Activated CD4-positive, alpha-beta memory T cell treated with anti-CD3 and anti-CD28 coated beads, Interleukin-2, amount 10 ng/mL, durations not matched to agents 7 days and 5 days (primary cell): ENCODE measurements around the gene DUSP16. TPM values are rescaled to one million over a fixed set of nuclear protein-coding genes. Genes with fewer than 3 reads are reported as not detected.
A peak's percentile ranks its signal among the peaks of the same experiment; 100 is the strongest.

Experiments used
- CTCF ChIA-PET: fragments of 350-600 bp; sonication (Branson Sonifier 250); formaldehyde crosslinking; loops from one replicate; lab custom pipeline; 2021; ENCODE audit warnings: antibody characterized with exemption, inconsistent platforms; lab: Charles Lee
- POLR2A ChIA-PET: fragments of 350-600 bp; sonication (Branson Sonifier 250); formaldehyde crosslinking; loops from one replicate; lab custom pipeline; 2021; ENCODE audit warnings: antibody characterized with exemption; lab: Charles Lee
- DNase-seq: peaks from one replicate; pipeline ENCODE4 v3.0.0-alpha.2; 2020
- H3K27ac Mint-ChIP-seq: one replicate; pipeline ENCODE4 v1.8.0; 2021; ENCODE audit warnings: mild to moderate bottlenecking, mixed read lengths
- H3K27me3 Mint-ChIP-seq: one replicate; pipeline ENCODE4 v1.8.0; 2021; ENCODE audit warnings: mixed read lengths
- H3K36me3 Mint-ChIP-seq: one replicate; pipeline ENCODE4 v1.8.0; 2021; ENCODE audit warnings: low read depth, mixed read lengths
- H3K4me1 Mint-ChIP-seq: one replicate; pipeline ENCODE4 v1.8.0; 2021; ENCODE audit warnings: mixed read lengths
- H3K4me3 Mint-ChIP-seq: one replicate; pipeline ENCODE4 v1.8.0; 2021; ENCODE audit warnings: mild to moderate bottlenecking, mixed read lengths
- H3K9me3 Mint-ChIP-seq: one replicate; pipeline ENCODE4 v1.8.0; 2021; ENCODE audit warnings: mixed read lengths
- total RNA-seq, 2 experiments: library from RNA; stranded (reverse); gene quantifications; one replicate each; pipeline ENCODE4 v1.2.3, GENCODE V29; 2021

DUSP16 gene
- total RNA-seq, 2 experiments from 2014 or later = 77.3 to 85.2 TPM

DNA sequence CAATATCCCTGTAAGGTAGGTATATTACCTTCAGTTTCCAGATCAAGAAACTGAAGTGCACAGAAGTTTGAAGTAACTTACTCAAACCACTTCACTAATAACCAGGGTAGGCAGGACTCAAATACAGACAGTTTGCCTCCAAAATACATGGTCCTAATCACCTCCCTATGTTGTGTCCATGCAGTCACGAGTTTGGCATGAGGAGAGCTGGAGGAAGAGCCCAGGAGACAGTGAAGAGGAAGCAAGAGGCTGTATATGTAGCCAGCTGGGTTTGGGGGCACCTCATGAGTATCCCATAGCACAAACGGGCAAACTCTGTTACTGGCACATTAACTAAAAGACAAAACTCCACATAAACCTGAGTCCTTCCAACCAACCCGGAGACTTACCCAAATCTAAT lies 79.2 kb downstream of the DUSP16 start:
- H3K4me1 Mint-ChIP-seq = peaks cover 81% of the 10 kb centered on the region
- H3K36me3 Mint-ChIP-seq = peaks cover 79% of the 10 kb centered on the region

DNA sequence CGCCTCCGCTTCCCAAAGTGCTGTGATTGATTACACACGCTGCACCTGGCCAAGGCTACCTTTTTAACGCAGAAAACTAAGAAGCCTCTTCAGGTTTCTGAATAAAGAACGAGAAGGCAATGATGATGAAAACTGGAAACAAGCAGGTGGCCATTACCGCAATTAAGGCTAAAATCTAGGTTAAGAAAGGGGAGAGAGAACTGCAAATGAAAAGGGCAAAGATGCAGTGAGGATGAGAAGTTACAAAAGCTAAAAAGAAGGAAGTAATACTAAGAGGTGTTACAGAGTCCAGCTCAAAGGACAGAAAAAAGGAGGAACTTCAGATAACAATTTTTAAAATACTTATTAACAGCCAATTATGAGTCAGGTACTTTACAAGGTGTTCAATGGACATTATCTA lies 79.7 kb downstream of the DUSP16 start:
- Mint-ChIP-seq H3K36me3 (peaks cover 77% of the 10 kb centered on the region), H3K27me3 (no peaks in the 10 kb centered on the region), H3K4me3 (peak overlapping the region; percentile 78), H3K27ac (peak overlapping the region; percentile 94), H3K4me1 (peaks cover 78% of the 10 kb centered on the region), H3K9me3 (no peaks in the 10 kb centered on the region)
- CTCF ChIA-PET = interaction anchor here (0.7 to 2.6 kb wide), 9 partner anchors 8 to 254 kb away, joined by 3 to 14 read pairs (median 8); partner anchors contain the start of gene DUSP16
- no peak for DNase-seq
- POLR2A ChIA-PET = interaction anchor here (0.6 to 22.6 kb wide), 20 partner anchors 8 to 473 kb away, joined by 3 to 580 read pairs (median 32); partner anchors contain the start of genes BORCS5, CDKN1B, CREBL2 and DUSP16

More for the DNA sequence above, 79.2 kb downstream of the DUSP16 start:
- Mint-ChIP-seq H3K27me3 (no peaks in the 10 kb centered on the region), H3K27ac (peak overlapping the region; percentile 94), H3K9me3 (no peaks in the 10 kb centered on the region), H3K4me3 (peak overlapping the region; percentile 78)
- DNase-seq = no peak
- CTCF ChIA-PET = interaction anchor here (0.7 to 2.6 kb wide), 7 partner anchors 9 to 254 kb away, joined by 3 to 14 read pairs (median 7); partner anchors contain the start of gene DUSP16
- POLR2A ChIA-PET = interaction anchor here (1.3 to 22.6 kb wide), 18 partner anchors 8 to 253 kb away, joined by 3 to 580 read pairs (median 34); partner anchors contain the start of genes BORCS5, CDKN1B, CREBL2 and DUSP16

DNA sequence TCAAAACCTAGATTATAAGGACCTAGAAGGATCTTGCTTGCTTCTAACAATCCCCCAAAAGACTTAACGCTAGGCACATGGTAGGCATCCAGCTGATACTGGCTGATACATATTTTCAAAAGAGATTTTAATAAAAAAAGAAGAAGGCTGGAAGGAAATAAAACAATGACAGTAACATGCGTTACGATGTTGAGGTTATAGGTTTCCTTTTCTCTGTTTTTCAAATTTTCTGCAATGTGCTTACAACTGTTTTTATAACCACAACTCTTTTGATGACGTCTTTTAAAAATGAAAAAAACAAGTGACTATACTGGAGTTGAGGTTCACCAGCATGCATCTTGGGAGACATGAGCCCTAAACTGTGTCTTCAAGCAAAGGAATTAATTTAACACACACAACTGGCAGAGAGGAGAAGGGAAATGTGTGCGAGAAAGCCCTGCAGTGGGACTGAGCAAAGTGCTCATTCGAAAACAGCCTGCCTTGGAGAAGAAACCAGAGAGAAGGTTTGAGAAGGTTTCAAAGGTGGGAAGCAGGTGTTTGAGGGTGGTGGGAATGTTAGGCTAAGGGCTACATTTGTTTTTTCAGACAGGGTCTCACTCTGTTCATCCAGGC lies 80.4 kb downstream of the DUSP16 start:
- Mint-ChIP-seq H3K27me3 (no peaks in the 10 kb centered on the region), H3K4me3 (peak overlapping the region; percentile 78), H3K9me3 (no peaks in the 10 kb centered on the region), H3K36me3 (peaks cover 78% of the 10 kb centered on the region), H3K27ac (peak overlapping the region; percentile 94), H3K4me1 (peaks cover 77% of the 10 kb centered on the region)
- ChIA-PET CTCF (interaction anchor here (0.7 to 2.6 kb wide), 12 partner anchors 8 to 255 kb away, joined by 3 to 14 read pairs (median 6); partner anchors contain the start of gene DUSP16), POLR2A (interaction anchor here (0.6 to 22.6 kb wide), 31 partner anchors 7 to 832 kb away, joined by 3 to 580 read pairs (median 8); partner anchors contain the start of genes BORCS5, CDKN1B, CREBL2 and DUSP16)
- DNase-seq = peak; percentile 59

DNA sequence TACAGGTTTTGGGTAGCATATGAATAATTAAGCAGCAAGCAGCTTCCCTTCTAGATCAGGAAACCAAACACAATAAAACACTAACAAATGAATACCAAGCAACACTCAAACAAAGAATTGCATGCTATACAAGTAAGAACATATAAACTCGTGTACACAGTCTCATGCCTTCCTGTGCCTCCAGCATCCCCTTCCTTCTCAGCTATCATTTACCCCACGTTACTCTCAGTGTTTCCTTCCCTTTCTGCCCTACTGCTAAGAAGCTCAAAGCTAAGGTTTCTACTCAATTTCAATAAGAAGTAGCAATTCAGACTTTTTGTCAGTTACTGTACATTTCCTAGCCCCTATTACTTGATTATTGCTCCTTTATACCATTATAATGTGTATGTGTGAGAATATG lies 81.0 kb downstream of the DUSP16 start:
- ChIA-PET CTCF (interaction anchor here (0.8 to 2.6 kb wide), 11 partner anchors 8 to 237 kb away, joined by 3 to 14 read pairs (median 5); partner anchors contain the start of gene DUSP16), POLR2A (interaction anchor here (0.6 to 22.6 kb wide), 26 partner anchors 6 to 831 kb away, joined by 3 to 580 read pairs (median 10); partner anchors contain the start of genes BORCS5, CDKN1B, DUSP16 and ETV6)
- Mint-ChIP-seq H3K4me1 (peaks cover 77% of the 10 kb centered on the region), H3K27ac (peak overlapping the region; percentile 94), H3K36me3 (peaks cover 79% of the 10 kb centered on the region), H3K27me3 (no peaks in the 10 kb centered on the region), H3K4me3 (peak overlapping the region; percentile 46), H3K9me3 (no peaks in the 10 kb centered on the region)
- DNase-seq = no peak

DNA sequence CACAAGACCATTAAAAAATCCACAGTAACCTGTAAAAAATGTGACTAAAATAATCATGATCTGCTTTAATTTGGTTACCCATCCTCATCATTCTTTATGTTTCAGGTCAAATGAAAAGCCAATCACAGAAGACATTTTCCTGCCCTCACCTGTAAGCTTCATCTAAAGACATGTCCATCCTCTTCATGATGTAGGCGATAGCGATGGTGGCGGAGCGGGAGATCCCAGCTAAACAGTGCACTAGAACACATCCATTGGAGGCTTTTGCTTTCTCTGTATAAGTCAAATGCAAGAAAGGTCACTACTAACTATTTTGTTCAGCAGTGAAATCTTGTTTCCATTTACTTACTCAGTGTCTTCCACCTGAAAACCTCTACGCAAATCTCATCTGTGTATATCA lies 82.6 kb downstream of the DUSP16 start:
- no peaks in the 10 kb centered on the region for H3K9me3 Mint-ChIP-seq
- H3K27me3 Mint-ChIP-seq = no peaks in the 10 kb centered on the region
- no peak for DNase-seq
- H3K4me1 Mint-ChIP-seq = peaks cover 80% of the 10 kb centered on the region
- peak overlapping the region; percentile 65 for H3K27ac Mint-ChIP-seq
- ChIA-PET POLR2A (interaction anchor here (0.9 to 22.6 kb wide), 8 partner anchors 19 to 241 kb away, joined by 3 to 580 read pairs (median 114); partner anchors contain the start of genes BORCS5 and CDKN1B), CTCF (interaction anchor here (2.0 kb wide), 1 partner anchor 38 kb away, joined by 7 read pairs; no protein-coding TSS in a partner anchor)
- peaks cover 84% of the 10 kb centered on the region for H3K36me3 Mint-ChIP-seq
- H3K4me3 Mint-ChIP-seq = no peak overlapping the region

DNA sequence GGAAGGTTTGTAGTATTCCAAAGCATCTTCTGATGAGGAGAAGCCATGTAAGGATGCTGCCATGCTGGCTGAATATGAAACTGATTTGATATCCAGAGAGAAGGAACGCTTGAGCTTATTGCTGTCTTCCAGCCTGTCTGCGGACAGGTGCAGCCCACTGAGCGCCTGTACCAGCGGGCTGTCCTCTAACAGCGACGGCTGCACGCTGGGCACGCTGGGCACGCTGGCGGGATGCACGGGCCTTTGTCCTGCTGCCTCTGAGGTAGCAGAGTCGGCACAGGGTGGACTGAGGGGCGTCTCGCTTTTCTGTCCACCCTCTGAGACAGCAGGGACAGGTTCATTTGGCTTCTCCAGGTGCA lies 85.2 kb downstream of the DUSP16 start:
- no peaks in the 10 kb centered on the region for H3K27me3 Mint-ChIP-seq
- no peak overlapping the region for H3K4me3 Mint-ChIP-seq
- no peaks in the 10 kb centered on the region for H3K9me3 Mint-ChIP-seq
- H3K27ac Mint-ChIP-seq = peak overlapping the region; percentile 52
- H3K36me3 Mint-ChIP-seq = peaks cover 75% of the 10 kb centered on the region
- H3K4me1 Mint-ChIP-seq = peaks cover 85% of the 10 kb centered on the region
- POLR2A ChIA-PET = interaction anchor here (1.0 to 22.6 kb wide), 11 partner anchors 10 to 259 kb away, joined by 3 to 580 read pairs (median 90); partner anchors contain the start of genes BORCS5, CDKN1B, DUSP16 and GPR19
- DNase-seq = no peak
- CTCF ChIA-PET = interaction anchor here (4.2 to 4.7 kb wide), 4 partner anchors 86 to 120 kb away, joined by 17 to 42 read pairs (median 34); partner anchors contain the start of genes BORCS5 and DUSP16

DNA sequence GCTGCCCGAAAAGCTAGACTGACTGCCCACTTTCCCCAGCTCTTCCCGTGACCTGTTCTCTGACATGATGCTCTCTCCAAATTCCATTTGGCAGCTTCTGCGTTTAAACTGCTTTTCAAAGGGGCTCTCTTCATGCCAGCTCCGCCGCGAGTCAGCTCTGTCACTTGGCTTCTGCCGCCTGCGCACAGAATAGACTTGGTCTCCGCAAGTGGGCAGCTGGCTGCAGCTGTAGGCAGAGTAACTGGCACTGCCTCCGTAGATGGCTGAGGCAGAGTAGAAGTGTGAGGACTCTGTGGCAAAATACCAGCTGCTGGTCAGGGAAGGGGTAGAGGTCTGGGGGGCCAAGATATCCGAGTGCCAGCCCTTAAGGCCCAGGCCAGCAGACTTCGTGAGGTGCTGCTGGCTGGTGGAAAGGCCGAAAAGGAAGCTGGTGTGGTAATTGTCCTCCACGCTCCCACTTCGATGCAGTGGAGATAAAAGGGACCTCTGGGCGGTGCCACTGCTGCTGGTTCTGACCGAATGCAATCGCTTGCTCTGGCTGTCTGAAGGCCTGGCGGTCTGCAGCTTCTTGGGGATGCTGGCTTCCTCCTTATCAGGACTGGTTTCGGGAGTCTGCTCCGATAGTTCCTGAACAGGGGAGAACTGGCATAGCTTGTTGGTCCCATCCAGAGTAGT lies 85.7 kb downstream of the DUSP16 start:
- ChIA-PET CTCF (interaction anchor here (2.4 to 4.7 kb wide), 6 partner anchors 10 to 119 kb away, joined by 7 to 42 read pairs (median 24); partner anchors contain the start of genes BORCS5 and DUSP16), POLR2A (interaction anchor here (0.6 to 22.6 kb wide), 16 partner anchors 10 to 260 kb away, joined by 3 to 580 read pairs (median 52); partner anchors contain the start of genes BORCS5, CDKN1B, DUSP16 and GPR19)
- Mint-ChIP-seq H3K36me3 (peaks cover 72% of the 10 kb centered on the region), H3K4me3 (no peak overlapping the region), H3K27ac (peak overlapping the region; percentile 52), H3K27me3 (no peaks in the 10 kb centered on the region), H3K4me1 (peaks cover 83% of the 10 kb centered on the region), H3K9me3 (no peaks in the 10 kb centered on the region)
- no peak for DNase-seq

DNA sequence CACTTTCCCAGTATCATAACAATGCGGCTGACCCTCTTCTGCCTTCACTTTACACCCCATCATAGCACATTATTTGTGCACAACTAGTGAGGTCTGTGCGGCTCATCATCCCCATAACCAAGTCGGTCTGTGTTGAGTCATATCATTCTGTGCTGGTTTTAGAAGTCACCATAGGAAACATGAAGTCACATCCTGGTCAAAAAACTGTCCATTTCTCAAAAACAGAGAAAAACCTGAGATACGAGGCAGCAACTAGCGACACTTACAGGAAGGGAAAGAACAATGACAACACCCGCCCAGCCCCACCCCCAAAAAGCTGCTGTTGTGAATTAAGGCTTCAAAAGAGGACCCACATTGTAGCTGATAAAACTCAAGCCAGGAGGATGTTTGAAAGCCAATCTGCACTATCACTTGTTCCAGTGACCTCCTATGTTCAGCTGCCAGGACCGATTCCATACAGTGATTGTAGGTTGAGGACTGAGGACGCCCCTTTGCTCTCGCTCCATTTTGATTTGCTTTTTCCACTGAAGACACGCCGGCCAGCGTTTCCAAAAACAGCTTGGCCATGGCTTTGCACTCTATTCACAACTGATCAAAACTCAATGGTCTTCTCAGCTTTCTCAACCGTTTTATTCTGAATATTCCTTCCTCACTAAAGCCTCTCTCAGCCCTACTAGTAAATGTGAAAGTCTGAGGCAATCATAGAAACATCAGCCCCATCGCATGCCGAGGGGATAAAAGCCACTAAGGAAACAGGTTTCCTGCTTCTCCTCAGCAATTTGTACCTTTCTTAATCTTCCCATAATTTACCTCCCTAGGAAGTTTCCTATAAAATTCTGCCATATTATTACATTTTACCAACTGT lies 87.5 kb downstream of the DUSP16 start:
- POLR2A ChIA-PET = interaction anchor here (0.8 to 22.6 kb wide), 30 partner anchors 12 to 262 kb away, joined by 3 to 580 read pairs (median 10); partner anchors contain the start of genes BORCS5, CDKN1B, DUSP16 and GPR19
- Mint-ChIP-seq H3K4me3 (peak overlapping the region; percentile 67), H3K9me3 (peaks cover 2% of the 10 kb centered on the region), H3K4me1 (peaks cover 86% of the 10 kb centered on the region), H3K27ac (peak overlapping the region; percentile 100), H3K36me3 (peaks cover 80% of the 10 kb centered on the region), H3K27me3 (no peaks in the 10 kb centered on the region)
- CTCF ChIA-PET = interaction anchor here (0.8 to 4.7 kb wide), 23 partner anchors 8 to 262 kb away, joined by 3 to 42 read pairs (median 7); partner anchors contain the start of genes BORCS5 and DUSP16
- peak; percentile 74 for DNase-seq

DNA sequence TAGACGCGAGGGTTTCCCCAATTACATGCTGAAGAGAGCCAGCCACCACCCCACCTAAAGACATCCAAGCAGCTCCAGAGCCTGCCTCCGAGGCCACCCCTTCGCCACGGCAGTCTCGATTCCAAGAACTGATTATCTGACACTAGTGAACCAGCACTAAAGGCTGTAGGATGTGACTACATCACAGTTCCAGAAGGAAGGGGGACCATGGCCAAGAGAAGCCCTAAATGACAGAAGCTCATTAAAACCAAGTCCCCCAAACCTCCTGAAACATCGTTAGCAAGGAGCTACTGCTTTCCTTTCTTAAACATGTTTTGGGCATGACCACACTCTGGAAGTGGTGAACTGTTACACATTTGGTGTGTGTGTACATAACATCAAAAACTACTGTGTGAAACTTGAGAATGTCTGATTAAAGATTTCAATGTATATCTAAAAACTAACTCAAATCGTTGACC lies 88.2 kb downstream of the DUSP16 start:
- Mint-ChIP-seq H3K27ac (peak overlapping the region; percentile 100), H3K36me3 (peaks cover 78% of the 10 kb centered on the region), H3K9me3 (peaks cover 3% of the 10 kb centered on the region), H3K27me3 (no peaks in the 10 kb centered on the region), H3K4me1 (peaks cover 84% of the 10 kb centered on the region), H3K4me3 (peak overlapping the region; percentile 67)
- DNase-seq = peak; percentile 72
- CTCF ChIA-PET = interaction anchor here (0.7 to 4.7 kb wide), 24 partner anchors 8 to 262 kb away, joined by 3 to 42 read pairs (median 7); partner anchors contain the start of genes BORCS5 and DUSP16
- POLR2A ChIA-PET = interaction anchor here (0.9 to 22.6 kb wide), 28 partner anchors 13 to 262 kb away, joined by 3 to 580 read pairs (median 13); partner anchors contain the start of genes BORCS5, CDKN1B, DUSP16 and GPR19

DNA sequence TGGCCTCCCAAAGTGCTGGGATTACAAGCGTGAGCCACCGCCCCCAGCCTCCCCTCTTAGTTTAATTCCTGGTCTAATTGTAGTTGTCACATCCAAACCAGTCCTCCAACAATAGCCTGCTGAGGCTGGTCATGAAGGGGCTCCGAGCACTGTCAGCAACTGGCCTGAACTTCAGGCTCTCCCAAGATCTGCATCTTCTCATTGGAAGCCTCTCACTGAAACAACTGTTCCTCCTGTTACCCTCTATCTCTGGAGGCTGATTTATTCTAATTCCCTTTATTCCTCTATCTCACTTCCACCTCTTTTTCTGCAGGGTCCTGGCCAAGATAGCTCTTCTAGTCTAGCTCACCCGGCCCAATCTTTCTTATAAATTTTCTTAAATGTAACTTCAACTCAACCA lies 89.4 kb downstream of the DUSP16 start:
- Mint-ChIP-seq H3K4me3 (no peak overlapping the region), H3K27me3 (no peaks in the 10 kb centered on the region), H3K4me1 (peaks cover 85% of the 10 kb centered on the region), H3K9me3 (peaks cover 3% of the 10 kb centered on the region), H3K36me3 (peaks cover 77% of the 10 kb centered on the region), H3K27ac (peak overlapping the region; percentile 100)
- CTCF ChIA-PET = interaction anchor here (0.6 to 4.7 kb wide), 16 partner anchors 8 to 264 kb away, joined by 3 to 42 read pairs (median 8); partner anchors contain the start of gene DUSP16
- POLR2A ChIA-PET = interaction anchor here (1.5 to 22.6 kb wide), 17 partner anchors 12 to 264 kb away, joined by 6 to 580 read pairs (median 52); partner anchors contain the start of genes BORCS5, CDKN1B, DUSP16 and GPR19
- DNase-seq = no peak
